GM18499 (cell line): ENCODE data around the gene EZR.

Experiments used
- ATAC-seq: cut with Tn5 transposase; IDR thresholded peaks from one replicate; pipeline ENCODE4 v1.9.1; 2021; ENCODE audit warnings: moderate number of reproducible peaks; ENCODE audit not compliant: insufficient read depth, unreplicated experiment

The EZR gene

GRCh38 chr6:158819977-158820622, 932 bp upstream of the EZR start:
- ATAC-seq: no peak

GRCh38 chr6:158818581-158819212, 471 bp downstream of the EZR start:
- ATAC-seq: no peak

- no peak for ATAC-seq
Observed at GRCh38 chr6:158817728-158818580, 1.2 kb downstream of the EZR start.

GRCh38 chr6:158816803-158817727, 2.1 kb downstream of the EZR start:
- no peak for ATAC-seq

- peak; percentile 38 for ATAC-seq
Observed at GRCh38 chr6:158816329-158816728, 2.8 kb downstream of the EZR start.

- ATAC-seq: no peak
Observed at GRCh38 chr6:158815907-158816306, 3.3 kb downstream of the EZR start.

- no peak for ATAC-seq
Observed at GRCh38 chr6:158815379-158815724, 3.8 kb downstream of the EZR start.

GRCh38 chr6:158813032-158813431, 6.1 kb downstream of the EZR start:
- no peak for ATAC-seq

GRCh38 chr6:158812611-158813010, 6.6 kb downstream of the EZR start:
- no peak for ATAC-seq

- no peak for ATAC-seq
Observed at GRCh38 chr6:158810155-158811095, 8.7 kb downstream of the EZR start.

GRCh38 chr6:158808941-158809678, 10.1 kb downstream of the EZR start:
- peak; percentile 71 for ATAC-seq

GRCh38 chr6:158808442-158808833, 10.7 kb downstream of the EZR start:
- no peak for ATAC-seq

- no peak for ATAC-seq
Observed at GRCh38 chr6:158807515-158808441, 11.4 kb downstream of the EZR start.

- ATAC-seq: no peak
Observed at GRCh38 chr6:158805698-158806377, 13.3 kb downstream of the EZR start.

GRCh38 chr6:158804207-158804606, 15.0 kb downstream of the EZR start:
- no peak for ATAC-seq

- ATAC-seq: peak; percentile 49
Observed at GRCh38 chr6:158803733-158804143, 15.4 kb downstream of the EZR start.
